ENCODE results near the gene DHCR24.
"Not testable (repeated sequence)": the region's sequence is repeated elsewhere in the genome, so short reads cannot be mapped to it uniquely, and the experiment has no call there.

DHCR24 gene

GRCh38 chr1:54888080-54888733 lies 1.2 kb upstream of the DHCR24 start:
- in situ Hi-C loops (cut with MboI; ENCODE audit: low sequenced_read_pairs) = no loop called here

GRCh38 chr1:54887665-54888071 lies 673 bp upstream of the DHCR24 start:
- in situ Hi-C loops (cut with MboI; ENCODE audit: low sequenced_read_pairs) = no loop called here

DNA sequence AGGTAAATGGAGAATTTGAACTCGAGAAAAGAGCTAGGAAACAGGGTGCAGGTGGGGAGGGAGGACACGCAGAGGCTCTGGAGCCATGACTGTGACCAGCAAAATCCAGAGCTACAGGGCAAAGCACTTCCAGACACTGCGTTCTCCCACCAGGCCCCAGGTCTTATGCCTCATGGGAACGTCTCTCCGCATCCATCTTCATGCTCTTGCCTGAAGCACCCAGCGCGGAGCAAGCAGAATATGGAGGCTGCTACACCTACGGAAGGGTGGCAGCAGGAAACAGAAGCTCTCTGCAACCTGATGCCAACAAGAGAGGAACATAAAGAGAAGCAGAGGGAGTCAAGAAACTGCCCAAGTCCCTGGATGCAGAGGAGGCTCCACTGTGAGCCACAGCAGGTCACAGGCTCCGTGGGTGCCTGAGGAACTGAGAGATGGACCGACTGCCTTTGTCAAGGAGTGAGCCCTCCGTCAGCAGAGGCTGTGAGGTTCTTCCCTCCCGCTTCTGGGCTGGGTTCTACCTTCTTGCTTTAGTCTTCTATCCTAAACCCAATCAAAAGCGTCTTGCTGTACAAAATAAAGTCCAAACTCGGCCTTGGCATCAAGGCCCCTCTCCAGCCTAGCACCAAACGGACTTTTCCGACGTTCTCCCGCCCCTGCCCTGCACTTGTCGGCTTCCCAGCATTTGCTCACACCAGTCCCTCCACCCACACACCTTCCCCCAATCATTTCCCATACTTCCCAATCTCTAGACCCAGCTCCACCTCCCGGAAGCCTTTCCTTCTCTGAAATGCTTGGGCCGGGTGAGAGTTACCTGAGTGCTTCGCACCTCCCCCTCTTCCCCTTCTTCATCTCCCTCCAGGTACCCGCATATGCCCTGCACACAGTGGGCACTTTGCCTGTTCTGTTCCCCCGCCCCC lies 930 bp downstream of the DHCR24 start:
- in situ Hi-C loops (cut with MboI; ENCODE audit: low sequenced_read_pairs) = no loop called here

- in situ Hi-C loops (cut with MboI; ENCODE audit: low sequenced_read_pairs) = no loop called here
Observed at GRCh38 chr1:54885237-54885679, 1.7 kb downstream of the DHCR24 start.

- in situ Hi-C loops (cut with MboI; ENCODE audit: low sequenced_read_pairs) = no loop called here
Observed at GRCh38 chr1:54884768-54885167, 2.2 kb downstream of the DHCR24 start.

GRCh38 chr1:54884135-54884586 lies 2.8 kb downstream of the DHCR24 start:
- in situ Hi-C loops (cut with MboI; ENCODE audit: low sequenced_read_pairs) = no loop called here

DNA sequence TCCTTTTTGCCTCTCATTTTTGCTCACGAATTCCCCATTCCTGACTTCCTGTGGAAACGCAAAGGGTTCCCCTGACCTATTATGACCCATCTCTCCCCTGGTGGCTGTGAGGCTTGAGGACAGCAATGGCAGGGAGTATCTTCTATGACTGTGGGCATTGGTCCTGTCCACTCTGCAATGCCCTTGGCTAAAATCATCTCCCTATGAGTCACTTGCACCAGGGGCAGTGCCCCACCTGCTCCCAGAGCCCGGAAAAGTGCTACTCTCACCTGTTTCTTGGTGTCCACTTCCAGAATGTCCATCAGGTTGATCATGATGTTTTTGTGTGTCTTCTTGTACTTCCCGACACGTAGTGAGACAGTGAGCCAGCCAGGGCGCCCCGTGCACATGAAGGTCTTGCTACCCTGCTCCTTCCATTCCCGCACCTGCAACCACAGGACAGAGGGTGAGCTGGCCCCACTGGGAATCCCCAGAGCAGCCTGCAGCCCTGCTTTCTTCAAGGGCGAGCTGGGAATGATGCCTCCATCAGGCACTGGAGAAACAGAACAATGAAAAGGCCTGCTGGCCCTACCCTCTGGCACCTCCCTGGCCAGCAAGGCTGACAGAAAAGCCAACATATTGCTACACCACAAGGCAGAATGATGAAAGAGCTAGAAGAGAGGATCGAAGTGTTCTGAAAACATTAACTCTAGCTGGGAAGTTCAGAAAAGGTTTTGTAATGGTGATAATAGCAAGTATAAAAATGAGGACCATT lies 3.5 kb downstream of the DHCR24 start:
- in situ Hi-C loops (cut with MboI; ENCODE audit: low sequenced_read_pairs) = no loop called here

- in situ Hi-C loops (cut with MboI; ENCODE audit: low sequenced_read_pairs) = no loop called here
Observed at GRCh38 chr1:54882519-54882918, 4.5 kb downstream of the DHCR24 start.

- in situ Hi-C loops (cut with MboI; ENCODE audit: low sequenced_read_pairs) = not testable (repeated sequence)
Observed at GRCh38 chr1:54881604-54882003, 5.4 kb downstream of the DHCR24 start.

DNA sequence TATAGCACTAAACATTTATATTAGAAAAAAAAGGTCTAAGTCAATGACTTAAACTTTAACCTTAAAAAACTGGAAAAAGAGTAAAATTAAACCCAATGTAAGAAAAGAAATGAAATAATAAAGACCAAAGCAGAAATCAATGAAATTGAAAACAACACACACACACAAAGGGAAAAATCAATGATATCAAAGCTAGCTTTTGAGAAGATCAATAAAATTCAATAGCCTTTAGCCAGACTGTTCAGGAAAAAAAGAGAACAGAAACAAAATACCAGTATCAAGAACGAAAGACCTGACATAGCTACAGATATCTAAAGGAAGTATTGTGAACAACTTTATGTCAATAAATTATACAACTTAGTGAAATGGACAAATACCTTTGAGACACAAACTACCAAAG lies 7.1 kb downstream of the DHCR24 start:
- in situ Hi-C loops (cut with MboI; ENCODE audit: low sequenced_read_pairs) = no loop called here

DNA sequence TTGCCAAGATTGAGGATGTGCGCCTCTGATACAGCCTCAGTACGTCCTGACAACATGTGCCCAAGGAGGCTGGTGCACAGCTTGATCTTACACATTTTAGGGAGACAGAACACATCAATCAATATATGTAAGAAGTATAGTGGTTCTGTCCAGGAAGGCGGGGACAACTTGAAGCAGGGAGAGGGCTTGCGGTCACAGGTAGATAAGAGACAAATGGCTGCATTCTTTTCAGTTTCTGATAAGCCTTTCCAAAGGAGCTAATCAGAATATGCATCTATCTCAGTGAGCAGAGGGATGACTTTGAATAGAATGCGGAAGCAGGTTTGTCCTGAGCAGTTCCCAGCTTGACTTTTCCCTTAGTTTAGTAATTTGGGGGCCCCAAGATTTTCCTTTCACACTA lies 10.2 kb downstream of the DHCR24 start:
- in situ Hi-C loops (cut with MboI; ENCODE audit: low sequenced_read_pairs) = no loop called here

DNA sequence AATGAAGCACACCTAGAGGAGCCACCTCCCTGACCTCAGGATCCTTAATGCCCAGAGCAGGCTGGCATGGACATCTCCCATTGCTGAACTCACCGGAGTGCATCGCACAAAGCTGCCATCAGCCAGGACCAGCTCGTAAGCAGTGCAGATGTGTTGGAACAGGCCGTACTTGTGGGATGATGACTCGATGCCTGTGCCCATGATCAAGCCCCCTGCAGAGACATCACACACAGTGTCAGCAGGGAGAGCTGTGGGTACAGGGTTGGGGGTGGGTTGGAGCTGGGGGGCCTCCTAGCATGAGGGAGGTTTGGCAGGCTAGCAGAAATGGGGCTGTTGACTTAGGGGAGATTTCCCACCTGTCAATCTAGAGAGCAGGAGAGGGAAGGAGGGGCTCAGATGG lies 12.0 kb downstream of the DHCR24 start:
- in situ Hi-C loops (cut with MboI; ENCODE audit: low sequenced_read_pairs) = no loop called here

GRCh38 chr1:54874079-54874830 lies 12.7 kb downstream of the DHCR24 start:
- in situ Hi-C loops (cut with MboI; ENCODE audit: low sequenced_read_pairs) = no loop called here

GRCh38 chr1:54872036-54872331 lies 15.0 kb downstream of the DHCR24 start:
- in situ Hi-C loops (cut with MboI; ENCODE audit: low sequenced_read_pairs) = no loop called here

DNA sequence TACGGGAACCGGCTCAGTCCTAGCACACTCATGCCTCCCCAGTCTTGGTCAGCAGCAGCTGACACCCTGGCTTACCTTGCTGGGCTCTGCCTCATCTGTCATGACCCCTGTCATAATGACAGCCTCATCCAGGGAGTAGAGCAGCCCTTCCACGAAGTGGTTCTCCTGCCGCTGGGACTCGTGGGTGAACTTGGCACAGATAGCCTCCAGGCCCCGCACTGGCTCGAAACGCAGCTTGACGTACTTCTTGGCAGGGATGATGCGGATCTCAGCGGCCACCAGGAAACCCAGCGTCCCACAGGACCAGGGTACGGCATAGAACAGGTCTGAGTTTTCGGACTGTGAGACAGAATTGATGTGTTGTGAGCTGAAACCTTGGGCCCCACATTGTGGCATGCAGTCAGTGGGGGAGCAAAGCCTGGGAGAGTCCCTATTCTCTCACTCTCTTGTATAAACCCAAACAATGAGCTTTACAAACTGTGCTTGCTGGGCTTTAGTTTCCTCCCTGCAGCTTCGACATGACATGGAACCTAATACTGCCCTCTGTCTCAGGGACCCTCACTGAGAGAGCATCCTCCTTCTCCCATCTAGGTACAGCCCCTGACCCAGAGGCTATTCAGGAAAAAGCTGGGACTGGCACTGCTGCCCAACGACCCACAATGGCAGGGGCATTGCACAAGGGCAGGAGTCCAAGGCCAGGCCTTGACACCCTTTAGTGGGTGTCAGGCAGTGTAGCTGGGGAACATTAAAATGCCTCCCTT lies 15.5 kb downstream of the DHCR24 start:
- in situ Hi-C loops (cut with MboI; ENCODE audit: low sequenced_read_pairs) = no loop called here

- in situ Hi-C loops (cut with MboI; ENCODE audit: low sequenced_read_pairs) = no loop called here
Observed at GRCh38 chr1:54870869-54871268, 16.1 kb downstream of the DHCR24 start.

- in situ Hi-C loops (cut with MboI; ENCODE audit: low sequenced_read_pairs) = no loop called here
Observed at GRCh38 chr1:54869173-54869851, 17.7 kb downstream of the DHCR24 start.

DNA sequence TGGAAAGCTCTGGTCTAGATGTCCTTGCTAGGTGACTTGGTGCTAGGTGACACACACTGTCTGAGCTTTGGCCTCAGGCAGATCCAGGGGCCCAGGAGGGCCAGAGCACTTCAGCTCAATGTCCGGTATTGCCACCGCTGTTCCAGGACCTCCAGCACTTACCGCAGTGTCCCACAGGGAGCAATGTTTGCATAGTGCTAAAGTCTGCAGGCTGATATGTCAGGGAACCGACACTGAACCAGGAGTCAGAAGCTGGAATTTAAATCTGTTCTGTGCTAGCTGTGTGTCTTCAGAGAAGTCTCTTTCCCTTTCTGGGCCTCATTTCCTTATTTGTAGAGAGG lies 19.3 kb downstream of the DHCR24 start:
- in situ Hi-C loops (cut with MboI; ENCODE audit: low sequenced_read_pairs) = no loop called here

- in situ Hi-C loops (cut with MboI; ENCODE audit: low sequenced_read_pairs) = no loop called here
Observed at GRCh38 chr1:54866801-54867716, 19.9 kb downstream of the DHCR24 start.

All from HL-60/S4 treated with retinoic acid at 250 ng/mL for 4 days and 3 days (cell line).